GM06990 (cell line): ENCODE results near the gene AKAP6.

Experiments
- DNase-seq: peaks from one replicate; pipeline ENCODE4 v3.0.0-alpha.2; 2011; ENCODE audit not compliant: insufficient read length; ENCODE audit errors: extremely low read depth
- H3K27me3 ChIP-seq: replicated peaks from 2 replicates; pipeline ENCODE4 v1.6.0; 2011; ENCODE audit warnings: low read length; ENCODE audit not compliant: control insufficient read depth, insufficient read depth
- H3K36me3 ChIP-seq: 2 replicates; pipeline ENCODE4 v1.5.1; 2011; ENCODE audit warnings: low read length; ENCODE audit not compliant: control insufficient read depth, insufficient read depth
- H3K4me3 ChIP-seq: replicated peaks from 2 replicates; pipeline ENCODE4 v1.5.1; 2011; ENCODE audit warnings: low read depth, mild to moderate bottlenecking, control low read depth, low read length
- TF ChIP-seq, protein P1 (sequence below): IDR thresholded peaks from 2 replicates; pipeline ENCODE4 v1.5.1; 2011; ENCODE audit warnings: low read length, control low read depth, mild to moderate bottlenecking, inconsistent platforms; ENCODE audit not compliant: insufficient read depth, poor library complexity, severe bottlenecking

Gene AKAP6

DNA sequence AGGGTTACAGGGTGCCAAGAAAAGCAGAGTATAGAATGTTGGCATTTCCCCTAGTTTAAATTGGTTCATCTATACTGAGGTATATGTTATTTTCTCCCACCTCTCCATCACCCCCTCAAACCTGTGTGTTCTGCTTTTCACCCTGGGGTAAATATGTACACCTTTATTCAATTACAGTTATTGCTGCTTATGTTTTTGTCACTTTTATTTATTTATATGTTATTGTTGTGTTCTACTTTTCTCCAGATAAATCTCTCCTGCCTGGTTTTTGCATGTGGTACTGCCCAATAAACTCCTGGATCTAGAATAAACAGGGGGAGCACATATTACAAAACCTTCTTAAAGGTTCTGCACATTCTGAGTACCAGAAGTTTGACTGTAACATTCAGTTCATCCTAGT lies 487.5 kb downstream of the AKAP6 start:
- Histone ChIP-seq H3K36me3 (no peaks in the 10 kb centered on the region), H3K27me3 (no peaks in the 10 kb centered on the region), H3K4me3 (no peak overlapping the region)
- TF ChIP-seq, protein P1, sequence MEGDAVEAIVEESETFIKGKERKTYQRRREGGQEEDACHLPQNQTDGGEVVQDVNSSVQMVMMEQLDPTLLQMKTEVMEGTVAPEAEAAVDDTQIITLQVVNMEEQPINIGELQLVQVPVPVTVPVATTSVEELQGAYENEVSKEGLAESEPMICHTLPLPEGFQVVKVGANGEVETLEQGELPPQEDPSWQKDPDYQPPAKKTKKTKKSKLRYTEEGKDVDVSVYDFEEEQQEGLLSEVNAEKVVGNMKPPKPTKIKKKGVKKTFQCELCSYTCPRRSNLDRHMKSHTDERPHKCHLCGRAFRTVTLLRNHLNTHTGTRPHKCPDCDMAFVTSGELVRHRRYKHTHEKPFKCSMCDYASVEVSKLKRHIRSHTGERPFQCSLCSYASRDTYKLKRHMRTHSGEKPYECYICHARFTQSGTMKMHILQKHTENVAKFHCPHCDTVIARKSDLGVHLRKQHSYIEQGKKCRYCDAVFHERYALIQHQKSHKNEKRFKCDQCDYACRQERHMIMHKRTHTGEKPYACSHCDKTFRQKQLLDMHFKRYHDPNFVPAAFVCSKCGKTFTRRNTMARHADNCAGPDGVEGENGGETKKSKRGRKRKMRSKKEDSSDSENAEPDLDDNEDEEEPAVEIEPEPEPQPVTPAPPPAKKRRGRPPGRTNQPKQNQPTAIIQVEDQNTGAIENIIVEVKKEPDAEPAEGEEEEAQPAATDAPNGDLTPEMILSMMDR: no peak
- DNase-seq: no peak

DNA sequence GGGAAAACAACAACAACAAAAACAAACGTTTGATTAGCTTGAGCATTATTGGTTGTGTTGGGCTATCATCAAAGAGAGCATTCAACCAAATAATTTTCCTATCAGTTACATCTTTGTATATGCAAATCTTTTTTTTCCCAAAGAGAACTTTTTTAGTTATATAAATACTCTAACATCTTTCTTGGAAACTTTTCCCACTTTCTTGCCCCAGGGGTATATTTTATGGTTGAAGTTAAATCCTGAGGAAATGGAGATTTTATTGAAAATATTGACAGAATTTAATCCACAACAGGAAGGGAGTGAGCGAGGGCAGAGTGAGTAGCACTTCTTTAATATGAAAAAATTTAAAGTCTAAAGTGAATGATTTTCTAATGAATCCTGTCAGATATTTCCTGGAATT lies 488.7 kb downstream of the AKAP6 start:
- H3K4me3 ChIP-seq: no peak overlapping the region
- TF ChIP-seq, protein P1: no peak
- H3K36me3 ChIP-seq: no peaks in the 10 kb centered on the region
- no peak for DNase-seq
- no peaks in the 10 kb centered on the region for H3K27me3 ChIP-seq

GRCh38 chr14:32818581-32818980 lies 489.5 kb downstream of the AKAP6 start:
- TF ChIP-seq, protein P1: no peak
- no peaks in the 10 kb centered on the region for H3K27me3 ChIP-seq
- no peak for DNase-seq
- H3K4me3 ChIP-seq: no peak overlapping the region
- H3K36me3 ChIP-seq: no peaks in the 10 kb centered on the region

GRCh38 chr14:32820181-32820580 lies 491.1 kb downstream of the AKAP6 start:
- DNase-seq: no peak
- Histone ChIP-seq H3K27me3 (no peaks in the 10 kb centered on the region), H3K4me3 (no peak overlapping the region), H3K36me3 (no peaks in the 10 kb centered on the region)
- TF ChIP-seq, protein P1: no peak

GRCh38 chr14:32820682-32821081 lies 491.6 kb downstream of the AKAP6 start:
- H3K4me3 ChIP-seq: no peak overlapping the region
- DNase-seq: no peak
- H3K27me3 ChIP-seq: no peaks in the 10 kb centered on the region
- H3K36me3 ChIP-seq: no peaks in the 10 kb centered on the region
- TF ChIP-seq, protein P1: no peak

GRCh38 chr14:32821964-32822653 lies 493.0 kb downstream of the AKAP6 start:
- H3K27me3 ChIP-seq: no peaks in the 10 kb centered on the region
- H3K4me3 ChIP-seq: no peak overlapping the region
- TF ChIP-seq, protein P1: no peak
- no peak for DNase-seq
- H3K36me3 ChIP-seq: no peaks in the 10 kb centered on the region
